IMR-90 (cell line): ENCODE measurements around the gene TXNL4A. TPM values are rescaled to one million over a fixed set of nuclear protein-coding genes. Genes with fewer than 3 reads are reported as not detected.
A peak's percentile ranks its signal among the peaks of the same experiment; 100 is the strongest.

Experiments
- ATAC-seq: fragments of 200-7000 bp; cut with Tn5 transposase; 2 replicates; pipeline ENCODE4 v1.9.1; 2020; ENCODE audit warnings: low read depth, mild to moderate bottlenecking, moderate library complexity
- BruUV-seq: library from RNA; stranded (reverse); fragments of 400-500 nt; replicated peaks from 2 replicates; lab custom pipeline; 2021; lab: Mats Ljungman, UMichigan
- CTCF ChIA-PET: fragments of 300-600 bp; formaldehyde crosslinking; extraction: SDS; loops from one replicate; lab custom pipeline; 2021; ENCODE audit warnings: antibody characterized with exemption; lab: Yijun Ruan, JAX
- POLR2A ChIA-PET: fragments of 300-600 bp; sonication (Branson Sonifier 250); formaldehyde crosslinking; loops from one replicate; lab custom pipeline; 2022; ENCODE audit warnings: antibody characterized with exemption; ENCODE audit not compliant: unreplicated experiment; lab: Charles Lee
- DNase-seq: peaks from one replicate; pipeline ENCODE4 v3.0.0; 2013
- H2AFZ ChIP-seq: replicated peaks from 2 replicates; pipeline ENCODE3; 2013; ENCODE audit warnings: low read length, mild to moderate bottlenecking; ENCODE audit not compliant: poor library complexity
- H2AK5ac ChIP-seq: 2 replicates; pipeline ENCODE4 v1.6.1; 2013; ENCODE audit warnings: low read depth, low read length, inconsistent platforms
- H2AK9ac ChIP-seq: replicated peaks from 2 replicates; pipeline ENCODE3; 2013; ENCODE audit warnings: mild to moderate bottlenecking, low read depth, low read length, moderate library complexity; ENCODE audit not compliant: poor library complexity
- H2BK120ac ChIP-seq: 2 replicates; pipeline ENCODE4 v1.6.1; 2013; ENCODE audit warnings: low read depth, low read length, inconsistent platforms
- H2BK15ac ChIP-seq: 3 replicates; pipeline ENCODE4 v1.6.1; 2013; ENCODE audit warnings: low read depth, low read length, inconsistent platforms
- H2BK20ac ChIP-seq: 2 replicates; pipeline ENCODE4 v1.6.1; 2013; ENCODE audit warnings: low read depth, mild to moderate bottlenecking, inconsistent platforms, low read length, moderate library complexity
- H2BK5ac ChIP-seq: 2 replicates; pipeline ENCODE4 v1.6.1; 2013; ENCODE audit warnings: mild to moderate bottlenecking, low read depth, low read length, inconsistent platforms; ENCODE audit not compliant: poor library complexity, severe bottlenecking
- H3K14ac ChIP-seq: replicated peaks from 2 replicates; pipeline ENCODE4 v1.6.1; 2013; ENCODE audit warnings: low read depth, low read length, inconsistent platforms
- H3K18ac ChIP-seq: 2 replicates; pipeline ENCODE4 v1.6.1; 2013; ENCODE audit warnings: low read depth, low read length, control low read depth
- H3K23ac ChIP-seq: 2 replicates; pipeline ENCODE4 v1.6.1; 2013; ENCODE audit warnings: low read depth, low read length, inconsistent platforms
- H3K27ac ChIP-seq: 2 replicates; pipeline ENCODE4 v1.5.1; 2013; ENCODE audit warnings: mild to moderate bottlenecking, control low read depth, low read length; ENCODE audit not compliant: insufficient read depth
- H3K27me3 ChIP-seq: 2 replicates; pipeline ENCODE4 v1.6.1; 2013; ENCODE audit warnings: low read length; ENCODE audit not compliant: control insufficient read depth, insufficient read depth
- H3K36me3 ChIP-seq: 2 replicates; pipeline ENCODE4 v1.6.1; 2013; ENCODE audit warnings: low read length, mixed read lengths; ENCODE audit not compliant: control insufficient read depth, insufficient read depth
- H3K4ac ChIP-seq: 2 replicates; pipeline ENCODE4 v1.6.1; 2013; ENCODE audit warnings: low read depth, low read length, inconsistent platforms
- H3K4me1 ChIP-seq: 2 replicates; pipeline ENCODE4 v1.6.1; 2013; ENCODE audit warnings: low read length, mixed read lengths; ENCODE audit not compliant: control insufficient read depth, insufficient read depth
- H3K4me2 ChIP-seq: 2 replicates; pipeline ENCODE4 v1.6.1; 2013; ENCODE audit warnings: low read depth, mild to moderate bottlenecking, control low read depth, low read length, moderate library complexity
- H3K4me3 ChIP-seq: 2 replicates; pipeline ENCODE4 v1.5.1; 2013; ENCODE audit warnings: low read depth, mild to moderate bottlenecking, control low read depth, low read length, moderate library complexity; ENCODE audit not compliant: insufficient read depth
- H3K56ac ChIP-seq: 2 replicates; pipeline ENCODE4 v1.6.1; 2013; ENCODE audit warnings: low read length, inconsistent platforms; ENCODE audit not compliant: insufficient read depth; ENCODE audit errors: extremely low read depth
- H3K79me1 ChIP-seq, 2 experiments: 2 replicates each; pipeline ENCODE4 v1.6.1; 2013; ENCODE audit warnings: low read length in 2 of 2, inconsistent platforms in 1 of 2, low read depth in 1 of 2
- H3K9ac ChIP-seq: 2 replicates; pipeline ENCODE4 v1.6.1; 2013; ENCODE audit warnings: low read depth, low read length, control low read depth
- H3K9me1 ChIP-seq: 2 replicates; pipeline ENCODE4 v1.6.1; 2013; ENCODE audit warnings: low read length, inconsistent platforms; ENCODE audit not compliant: insufficient read depth
- H3K9me3 ChIP-seq: 2 replicates; pipeline ENCODE4 v1.6.1; 2013; ENCODE audit warnings: low read length; ENCODE audit not compliant: control insufficient read depth, insufficient read depth
- H4K20me1 ChIP-seq: 2 replicates; pipeline ENCODE4 v1.6.1; 2013; ENCODE audit warnings: low read length, inconsistent platforms; ENCODE audit not compliant: insufficient read depth
- H4K5ac ChIP-seq: 2 replicates; pipeline ENCODE4 v1.6.1; 2013; ENCODE audit warnings: mild to moderate bottlenecking, low read depth, low read length, control low read depth
- H4K8ac ChIP-seq, 2 experiments: 2 replicates each; pipeline ENCODE4 v1.6.1; 2013; ENCODE audit warnings: low read depth in 2 of 2, low read length in 2 of 2, control low read depth in 1 of 2, inconsistent platforms in 1 of 2
- H4K91ac ChIP-seq: 2 replicates; pipeline ENCODE4 v1.6.1; 2013; ENCODE audit warnings: low read depth, low read length, inconsistent platforms; ENCODE audit not compliant: insufficient read depth
- BHLHE40 ChIP-seq: fragments of 150-350 bp; IDR thresholded peaks from 2 replicates; pipeline ENCODE4 v1.6.1; 2016; ENCODE audit warnings: mild to moderate bottlenecking, low read depth, low read length
- CEBPB ChIP-seq: IDR thresholded peaks from 2 replicates; pipeline ENCODE4 v1.6.1; 2012; ENCODE audit warnings: low read depth, low read length, improper control_type of control experiment
- CHD1 ChIP-seq: IDR thresholded peaks from 2 replicates; pipeline ENCODE4 v1.6.1; 2012; ENCODE audit warnings: low read depth, low read length, improper control_type of control experiment
- MAFK ChIP-seq: IDR thresholded peaks from 2 replicates; pipeline ENCODE4 v1.6.1; 2012; ENCODE audit warnings: low read depth, low read length, improper control_type of control experiment
- MAZ ChIP-seq: IDR thresholded peaks from 2 replicates; pipeline ENCODE4 v1.6.1; 2012; ENCODE audit warnings: low read depth, mild to moderate bottlenecking, low read length, improper control_type of control experiment, moderate library complexity, borderline replicate concordance
- MXI1 ChIP-seq: IDR thresholded peaks from 2 replicates; pipeline ENCODE4 v1.6.1; 2012; ENCODE audit warnings: low read depth, mild to moderate bottlenecking, low read length, moderate library complexity, borderline replicate concordance
- NFE2L2 ChIP-seq: fragments of 150-350 bp; IDR thresholded peaks from 2 replicates; pipeline ENCODE4 v1.6.1; 2016; ENCODE audit warnings: low read depth, mild to moderate bottlenecking, low read length
- RAD21 ChIP-seq: IDR thresholded peaks from 2 replicates; pipeline ENCODE4 v1.6.1; 2012; ENCODE audit warnings: low read length, improper control_type of control experiment
- RFX5 ChIP-seq: IDR thresholded peaks from 2 replicates; pipeline ENCODE4 v1.8.0; 2012; ENCODE audit warnings: low read depth, mild to moderate bottlenecking, low read length, moderate library complexity
- SMC3 ChIP-seq: fragments of 150-350 bp; IDR thresholded peaks from 2 replicates; pipeline ENCODE4 v1.6.1; 2016; ENCODE audit warnings: low read depth, mild to moderate bottlenecking, antibody characterized with exemption, low read length, moderate library complexity
- WGBS, 2 experiments: methylation state at CpG; one replicate each; pipeline versions ENCODE4 v1.1.5 to v1.1.7; 2013; ENCODE audit warnings: missing lambda C conversion rate in 2 of 2; ENCODE audit not compliant: insufficient read length in 1 of 2; ENCODE audit errors: extremely low coverage in 2 of 2; 5-methylcytosine and 5-hydroxymethylcytosine counted together
- dilution Hi-C: fragments of 300-500 bp; cut with HindIII; formaldehyde crosslinking; loops from one replicate; pipeline ENCODE4 v1.14.3; 2018; ENCODE audit warnings: low sequenced_read_pairs; ENCODE audit not compliant: unreplicated experiment
- in situ Hi-C: fragments of 300-500 bp; cut with MboI; formaldehyde crosslinking; loops from 3 replicates; pipeline ENCODE4 v1.14.3; 2019; ENCODE audit warnings: low sequenced_read_pairs, inconsistent platforms, mixed read lengths
- intact Hi-C: fragments of 100-400 bp; cut with micrococcal nuclease; formaldehyde crosslinking; loops from 2 replicates; pipeline ENCODE4 v1.10.0; 2022
- polyA plus RNA-seq, 3 experiments: library from polyadenylated mRNA; depleted of rRNA; stranded (reverse); fragments of >200 nt; gene quantifications; 2 replicates each; pipeline ENCODE4 v1.2.3, GENCODE V29; 2012; ENCODE audit warnings: low replicate concordance in 1 of 3
- total RNA-seq: library from RNA; depleted of rRNA; stranded (reverse); fragments of >200 nt; gene quantifications from 2 replicates; pipeline ENCODE4 v1.2.3, GENCODE V29; 2012
- TF ChIP-seq, protein P1 (sequence below): fragments of 150-350 bp; IDR thresholded peaks from 2 replicates; pipeline ENCODE4 v1.6.1; 2017; ENCODE audit warnings: mild to moderate bottlenecking, antibody characterized with exemption, low read length, low read depth
- TF ChIP-seq, protein P2 (sequence below): fragments of 150-350 bp; IDR thresholded peaks from 2 replicates; pipeline ENCODE4 v1.6.1; 2016; ENCODE audit warnings: low read depth, mild to moderate bottlenecking, low read length, moderate library complexity, borderline replicate concordance
- TF ChIP-seq, protein P3 (sequence below): conservative IDR thresholded peaks from 2 replicates; pipeline ENCODE4 v1.5.1; 2012; ENCODE audit warnings: mild to moderate bottlenecking, low read depth, low read length, improper control_type of control experiment

The TXNL4A gene
- total and polyA plus RNA-seq, 2 of the 4 experiments (the other 2 are of a cell fraction) = 38.7 to 103 TPM

DNA sequence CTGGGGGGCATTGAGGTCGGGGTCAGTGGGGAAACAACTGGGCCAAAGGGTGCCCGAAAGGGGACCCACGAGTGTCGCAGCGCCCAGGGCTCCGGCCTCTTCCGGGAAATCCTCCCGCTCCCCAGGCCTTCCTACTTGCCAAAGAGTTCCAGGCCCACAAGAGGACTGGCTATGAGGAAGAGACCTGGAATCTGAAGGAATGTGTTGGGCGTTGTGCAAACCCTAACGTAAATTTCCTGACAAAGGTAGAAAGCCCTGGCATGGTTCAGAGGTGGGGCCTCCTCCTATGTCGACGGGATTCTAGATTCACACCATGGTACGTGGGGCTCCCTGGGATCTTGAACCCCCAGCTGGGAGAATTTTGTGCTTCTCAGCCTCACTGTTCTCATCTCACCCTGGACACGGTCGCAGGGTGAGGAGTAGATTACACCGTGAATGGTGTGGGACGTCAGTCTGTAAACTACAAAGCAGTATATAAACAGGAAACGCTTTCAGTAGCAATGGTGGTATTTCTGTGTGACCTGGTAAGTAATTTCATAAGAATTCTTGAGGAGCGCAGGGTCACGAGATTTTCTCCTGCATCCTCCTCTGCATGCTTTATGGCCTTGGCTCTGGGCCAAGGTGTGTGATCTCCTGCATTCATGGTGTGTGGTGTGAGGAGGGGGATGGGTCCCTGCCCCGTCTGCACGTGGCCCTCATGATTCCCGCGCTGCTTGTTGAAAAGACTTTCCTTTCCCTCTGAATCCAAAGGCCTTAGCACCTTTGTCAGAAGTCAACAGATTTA is 23.1 kb downstream of the TXNL4A start:
- ATAC-seq = peak; percentile 66
- H4K5ac ChIP-seq = peak overlapping the region; percentile 69
- peak overlapping the region; percentile 78 for H3K9ac ChIP-seq
- peak overlapping the region; percentile 37 to 75 for H4K8ac ChIP-seq
- H2BK120ac ChIP-seq = peak overlapping the region; percentile 78
- H2AK9ac ChIP-seq = peak overlapping the region; percentile 99
- peak overlapping the region; percentile 95 for H3K4ac ChIP-seq
- peak overlapping the region; percentile 85 for H4K91ac ChIP-seq
- H3K23ac ChIP-seq = peak overlapping the region; percentile 96
- peak overlapping the region; percentile 51 for H3K56ac ChIP-seq
- peak overlapping the region; percentile 66 for H3K18ac ChIP-seq
- CTCF ChIA-PET = interaction anchor here (0.5 to 0.9 kb wide), 2 partner anchors 20 to 75 kb away, joined by 3 to 6 read pairs; no protein-coding TSS in a partner anchor
- peak overlapping the region; percentile 90 for H3K4me2 ChIP-seq
- H4K20me1 ChIP-seq = peaks cover 18% of the 10 kb centered on the region
- peaks cover 12 to 36% of the 10 kb centered on the region in 2 experiments for H3K79me1 ChIP-seq
- H2AFZ ChIP-seq = peak overlapping the region; percentile 89
- no peaks in the 10 kb centered on the region for H3K27me3 ChIP-seq
- peak overlapping the region; percentile 97 for H3K14ac ChIP-seq
- dilution Hi-C loops = no loop called here
- H3K36me3 ChIP-seq = peaks cover 12% of the 10 kb centered on the region
- peak overlapping the region; percentile 84 for H3K27ac ChIP-seq
- peaks cover 10% of the 10 kb centered on the region for H3K9me1 ChIP-seq
- H2AK5ac ChIP-seq = peak overlapping the region; percentile 65
- 0 out of 3 replicates have a peak overlapping the region, but pooled peaks have one; percentile 10 for H2BK15ac ChIP-seq
- no TSS peak for BruUV-seq
- H3K9me3 ChIP-seq = no peaks in the 10 kb centered on the region
- in situ Hi-C loops = no loop called here
- intact Hi-C loops = loop anchor here (5.0 to 10.0 kb wide), 2 partner anchors 121 to 168 kb away; partner anchors contain the start of gene KCNG2
- H3K4me3 ChIP-seq = peak overlapping the region; percentile 66
- WGBS, 2 experiments = 40% methylated on average over 1 of the region's 24 CpGs; no CpG with 5 or more reads in 1 of the 2 experiments
- peaks cover 8% of the 10 kb centered on the region for H3K4me1 ChIP-seq
- H2BK20ac ChIP-seq = peak overlapping the region; percentile 65
- peak overlapping the region; percentile 96 for H2BK5ac ChIP-seq
- POLR2A ChIA-PET = no interaction called here
- DNase-seq = peak; percentile 91
- TF ChIP-seq, protein P1, sequence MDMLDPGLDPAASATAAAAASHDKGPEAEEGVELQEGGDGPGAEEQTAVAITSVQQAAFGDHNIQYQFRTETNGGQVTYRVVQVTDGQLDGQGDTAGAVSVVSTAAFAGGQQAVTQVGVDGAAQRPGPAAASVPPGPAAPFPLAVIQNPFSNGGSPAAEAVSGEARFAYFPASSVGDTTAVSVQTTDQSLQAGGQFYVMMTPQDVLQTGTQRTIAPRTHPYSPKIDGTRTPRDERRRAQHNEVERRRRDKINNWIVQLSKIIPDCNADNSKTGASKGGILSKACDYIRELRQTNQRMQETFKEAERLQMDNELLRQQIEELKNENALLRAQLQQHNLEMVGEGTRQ = peak; percentile 57; the same call in 1 of the 2 replicates
- TF ChIP-seq SMC3 (no peak), NFE2L2 (no peak), MAFK (no peak), MAZ (no peak), RAD21 (no peak), RFX5 (0 out of 2 replicates have a peak, but pooled peaks have one; percentile 14), MXI1 (no peak), CEBPB (peak; percentile 70), CHD1 (no peak), BHLHE40 (peak; percentile 94)
- TF ChIP-seq, protein P2, sequence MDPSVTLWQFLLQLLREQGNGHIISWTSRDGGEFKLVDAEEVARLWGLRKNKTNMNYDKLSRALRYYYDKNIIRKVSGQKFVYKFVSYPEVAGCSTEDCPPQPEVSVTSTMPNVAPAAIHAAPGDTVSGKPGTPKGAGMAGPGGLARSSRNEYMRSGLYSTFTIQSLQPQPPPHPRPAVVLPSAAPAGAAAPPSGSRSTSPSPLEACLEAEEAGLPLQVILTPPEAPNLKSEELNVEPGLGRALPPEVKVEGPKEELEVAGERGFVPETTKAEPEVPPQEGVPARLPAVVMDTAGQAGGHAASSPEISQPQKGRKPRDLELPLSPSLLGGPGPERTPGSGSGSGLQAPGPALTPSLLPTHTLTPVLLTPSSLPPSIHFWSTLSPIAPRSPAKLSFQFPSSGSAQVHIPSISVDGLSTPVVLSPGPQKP = no peak
- TF ChIP-seq, protein P3, sequence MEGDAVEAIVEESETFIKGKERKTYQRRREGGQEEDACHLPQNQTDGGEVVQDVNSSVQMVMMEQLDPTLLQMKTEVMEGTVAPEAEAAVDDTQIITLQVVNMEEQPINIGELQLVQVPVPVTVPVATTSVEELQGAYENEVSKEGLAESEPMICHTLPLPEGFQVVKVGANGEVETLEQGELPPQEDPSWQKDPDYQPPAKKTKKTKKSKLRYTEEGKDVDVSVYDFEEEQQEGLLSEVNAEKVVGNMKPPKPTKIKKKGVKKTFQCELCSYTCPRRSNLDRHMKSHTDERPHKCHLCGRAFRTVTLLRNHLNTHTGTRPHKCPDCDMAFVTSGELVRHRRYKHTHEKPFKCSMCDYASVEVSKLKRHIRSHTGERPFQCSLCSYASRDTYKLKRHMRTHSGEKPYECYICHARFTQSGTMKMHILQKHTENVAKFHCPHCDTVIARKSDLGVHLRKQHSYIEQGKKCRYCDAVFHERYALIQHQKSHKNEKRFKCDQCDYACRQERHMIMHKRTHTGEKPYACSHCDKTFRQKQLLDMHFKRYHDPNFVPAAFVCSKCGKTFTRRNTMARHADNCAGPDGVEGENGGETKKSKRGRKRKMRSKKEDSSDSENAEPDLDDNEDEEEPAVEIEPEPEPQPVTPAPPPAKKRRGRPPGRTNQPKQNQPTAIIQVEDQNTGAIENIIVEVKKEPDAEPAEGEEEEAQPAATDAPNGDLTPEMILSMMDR = no peak
